NCI-H82 (cell line): ENCODE measurements around the gene TNP2.
A peak's percentile ranks its signal among the peaks of the same experiment; 100 is the strongest.

Source experiments
- DNase-seq: peaks from one replicate; lab custom pipeline; 2025; lab: John Stamatoyannopoulos, UW

Gene TNP2

GRCh38 chr16:11255737-11256660 lies 13.1 kb downstream of the TNP2 start, which contains the start of gene SOCS1:
TSS of gene SOCS1 (minus strand) at chr16:11256204. CDS start at chr16:11255478, 726 bp downstream.
- peak; percentile 86 for DNase-seq

DNA sequence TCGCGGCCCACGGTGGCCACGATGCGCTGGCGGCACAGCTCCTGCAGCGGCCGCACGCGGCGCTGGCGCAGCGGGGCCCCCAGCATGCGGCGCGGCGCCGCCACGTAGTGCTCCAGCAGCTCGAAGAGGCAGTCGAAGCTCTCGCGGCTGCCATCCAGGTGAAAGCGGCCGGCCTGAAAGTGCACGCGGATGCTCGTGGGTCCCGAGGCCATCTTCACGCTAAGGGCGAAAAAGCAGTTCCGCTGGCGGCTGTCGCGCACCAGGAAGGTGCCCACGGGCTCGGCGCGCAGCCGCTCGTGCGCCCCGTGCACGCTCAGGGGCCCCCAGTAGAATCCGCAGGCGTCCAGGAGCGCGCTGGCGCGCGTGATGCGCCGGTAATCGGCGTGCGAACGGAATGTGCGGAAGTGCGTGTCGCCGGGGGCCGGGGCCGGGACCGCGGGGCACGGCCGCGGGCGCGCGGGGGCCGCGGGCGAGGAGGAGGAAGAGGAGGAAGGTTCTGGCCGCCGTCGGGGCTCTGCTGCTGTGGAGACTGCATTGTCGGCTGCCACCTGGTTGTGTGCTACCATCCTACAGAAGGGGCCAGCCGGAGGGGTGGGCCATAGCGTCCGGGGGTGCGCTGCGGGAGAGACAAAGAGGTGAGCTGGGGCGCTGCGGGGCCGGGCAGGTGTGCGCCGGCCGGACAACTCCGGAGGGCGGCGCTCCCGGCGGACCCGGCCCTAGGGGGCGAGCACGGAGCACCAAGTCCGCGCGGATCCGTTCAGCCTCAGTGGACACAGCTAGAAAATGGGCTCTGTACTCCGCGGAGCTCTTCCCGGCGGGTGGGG lies 14.0 kb downstream of the TNP2 start:
- peak; percentile 60 for DNase-seq

DNA sequence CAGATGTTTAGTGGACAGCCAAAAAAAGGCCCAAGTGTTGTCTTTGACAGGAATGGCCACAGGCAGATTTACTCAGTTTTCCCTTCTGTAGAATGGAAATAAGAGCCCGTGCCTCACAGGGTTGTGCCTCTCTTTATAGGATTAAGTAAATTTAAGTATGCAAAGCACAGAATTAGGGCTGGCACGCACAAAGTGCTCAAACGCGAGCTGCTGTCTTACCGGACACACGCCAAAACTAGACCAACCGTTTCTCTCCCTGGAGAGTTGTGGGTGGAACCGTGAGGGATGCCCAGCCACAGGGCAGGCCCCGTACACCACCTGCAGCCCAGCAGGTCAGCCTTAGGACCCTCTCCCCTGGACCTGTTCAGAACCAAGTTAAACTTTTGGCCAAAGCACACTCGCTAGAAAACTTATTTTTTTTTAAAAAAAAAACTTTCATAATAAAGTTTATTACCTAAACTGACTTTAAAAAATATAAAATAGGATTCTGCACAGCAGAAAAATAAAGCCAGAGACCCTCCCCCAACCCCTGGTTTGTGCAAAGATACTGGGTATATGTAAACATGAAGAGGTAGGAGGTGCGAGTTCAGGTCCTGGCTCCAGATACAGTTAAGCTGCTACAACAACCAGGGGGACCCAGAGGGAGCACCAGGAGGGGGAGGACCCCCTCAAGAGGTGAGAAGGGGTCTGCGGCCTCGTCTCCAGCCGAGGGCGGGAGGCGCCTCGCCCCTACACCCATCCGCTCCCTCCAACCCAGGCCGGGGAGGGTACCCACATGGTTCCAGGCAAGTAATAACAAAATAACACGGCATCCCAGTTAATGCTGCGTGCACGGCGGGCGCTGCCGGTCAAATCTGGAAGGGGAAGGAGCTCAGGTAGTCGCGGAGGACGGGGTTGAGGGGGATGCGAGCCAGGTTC lies 14.9 kb downstream of the TNP2 start:
- DNase-seq = no peak

DNA sequence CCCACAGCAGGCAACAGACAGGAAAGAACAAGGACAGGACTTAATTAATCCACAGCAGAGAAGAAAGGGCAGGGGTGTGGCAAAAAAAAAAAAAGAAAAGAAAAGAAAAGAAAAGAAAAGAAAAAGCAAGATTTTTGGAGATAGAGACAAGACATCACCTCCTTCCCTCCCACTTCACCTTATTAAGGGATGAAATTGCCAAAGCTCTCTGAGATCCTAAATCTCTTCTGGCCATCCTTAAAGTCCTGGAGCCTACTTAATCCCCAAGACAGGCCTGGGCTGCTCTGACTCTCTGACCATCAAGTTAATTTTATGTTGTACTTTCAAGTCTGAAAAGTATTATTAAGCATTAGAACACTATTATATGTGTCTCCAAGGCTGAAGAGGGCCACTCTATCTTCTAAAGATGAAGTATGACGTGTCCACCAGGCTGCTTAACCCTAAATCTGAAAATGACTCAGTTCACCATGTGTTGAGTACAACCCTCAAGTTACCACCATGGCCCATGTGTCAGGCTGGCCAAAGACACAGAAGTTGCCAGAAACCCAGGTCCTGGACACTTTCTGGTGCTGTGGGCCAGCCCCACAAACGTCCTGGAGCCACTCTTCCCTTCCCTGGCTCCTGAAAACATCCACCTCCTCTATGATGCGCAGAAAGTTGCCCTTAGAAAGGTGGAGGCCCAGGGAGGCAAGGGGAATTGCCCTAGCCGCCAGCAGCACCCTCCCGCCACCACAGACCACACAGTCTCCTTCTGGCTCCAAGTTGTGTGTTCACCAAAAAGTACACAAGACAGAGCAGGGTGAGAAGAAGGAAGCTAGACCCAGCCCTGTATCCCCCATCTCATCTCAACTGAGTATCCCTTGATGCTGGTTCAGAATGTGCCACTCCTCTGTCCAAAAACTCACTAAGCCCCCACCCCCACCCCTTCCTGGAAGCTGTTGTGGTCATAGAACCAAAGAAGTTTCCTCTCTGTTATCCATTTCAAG lies 15.8 kb downstream of the TNP2 start:
- DNase-seq = no peak

- no peak for DNase-seq
These were observed 16.6 kb downstream of the TNP2 start for GRCh38 chr16:11252482-11252931.

DNA sequence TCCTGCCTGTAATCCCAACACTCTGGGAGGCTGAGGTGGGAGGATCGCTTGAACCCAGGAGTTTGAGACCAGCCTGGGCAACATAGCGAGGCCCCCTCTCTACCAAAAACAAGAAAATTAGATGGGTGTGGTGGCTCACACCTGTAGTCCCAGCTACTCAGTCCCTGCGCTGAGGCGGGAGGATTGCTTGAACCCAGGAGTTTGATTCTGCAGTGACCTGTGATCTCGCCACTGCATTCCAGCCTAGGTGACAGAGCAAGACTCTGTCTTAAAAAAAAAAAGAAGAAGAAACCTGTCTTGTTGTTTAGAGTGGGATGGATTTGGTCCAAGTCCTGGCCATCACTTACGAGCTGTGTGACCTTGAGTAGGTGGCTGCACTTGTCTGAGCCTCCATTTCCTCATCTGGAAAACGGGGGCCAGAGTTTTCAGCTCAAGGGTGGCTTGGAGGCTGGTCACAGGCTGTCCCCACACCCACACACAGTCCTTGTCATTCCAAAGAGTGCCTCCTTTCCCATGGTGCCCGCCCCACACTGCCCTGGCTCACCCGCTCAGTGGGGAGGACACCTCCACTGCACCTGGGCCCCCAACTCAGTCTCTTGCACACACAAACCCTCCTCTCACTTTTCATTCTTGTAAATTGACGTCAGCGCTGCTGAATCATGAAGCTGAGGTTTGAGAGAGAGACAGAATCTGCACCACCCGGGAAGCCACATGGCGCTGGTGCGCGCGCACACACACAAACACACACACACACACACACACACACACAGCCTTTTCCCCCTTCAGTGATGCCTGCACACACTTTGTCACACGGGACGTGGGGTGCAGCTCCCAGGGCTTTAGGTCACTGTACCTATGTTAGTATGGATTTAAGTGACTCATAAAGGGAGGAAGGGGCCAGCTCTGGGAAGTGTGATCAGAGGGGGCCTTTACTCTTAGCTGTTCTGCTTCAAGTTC lies 17.3 kb downstream of the TNP2 start:
- DNase-seq = no peak

DNA sequence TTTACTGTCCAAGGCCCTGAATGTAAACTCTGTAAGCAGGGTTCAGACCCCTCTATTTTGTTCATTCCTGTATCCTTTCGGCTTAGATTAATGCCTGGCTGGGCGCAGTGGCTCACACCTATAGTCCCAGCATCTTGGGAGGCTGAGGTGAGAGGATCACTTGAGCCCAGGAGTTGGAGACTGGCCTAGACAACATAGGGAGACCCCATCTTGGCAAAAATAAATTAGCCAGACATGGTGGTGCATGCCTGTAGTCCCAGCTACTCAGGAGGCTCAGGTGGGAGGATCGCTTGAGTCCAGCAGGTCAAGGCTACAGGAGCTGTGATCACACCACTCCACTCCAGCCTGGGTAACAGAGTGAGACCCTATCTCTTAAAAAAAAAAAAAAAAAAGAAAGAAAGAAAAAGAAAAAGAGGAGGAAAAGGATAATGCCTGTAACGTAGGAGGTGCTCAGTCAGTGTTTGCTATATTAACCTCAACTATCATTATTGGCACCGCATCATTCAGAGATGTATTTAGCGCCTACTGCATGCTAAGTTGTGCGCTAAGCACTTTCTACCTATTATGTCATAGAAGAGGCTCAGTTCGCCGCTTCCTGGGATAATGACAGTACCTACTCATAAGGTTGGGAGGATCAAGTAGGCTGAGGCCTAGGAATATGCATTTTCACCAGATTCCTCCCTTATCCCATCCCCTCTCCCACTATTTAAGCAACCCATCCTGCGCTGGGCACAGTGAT lies 18.2 kb downstream of the TNP2 start:
- no peak for DNase-seq

DNA sequence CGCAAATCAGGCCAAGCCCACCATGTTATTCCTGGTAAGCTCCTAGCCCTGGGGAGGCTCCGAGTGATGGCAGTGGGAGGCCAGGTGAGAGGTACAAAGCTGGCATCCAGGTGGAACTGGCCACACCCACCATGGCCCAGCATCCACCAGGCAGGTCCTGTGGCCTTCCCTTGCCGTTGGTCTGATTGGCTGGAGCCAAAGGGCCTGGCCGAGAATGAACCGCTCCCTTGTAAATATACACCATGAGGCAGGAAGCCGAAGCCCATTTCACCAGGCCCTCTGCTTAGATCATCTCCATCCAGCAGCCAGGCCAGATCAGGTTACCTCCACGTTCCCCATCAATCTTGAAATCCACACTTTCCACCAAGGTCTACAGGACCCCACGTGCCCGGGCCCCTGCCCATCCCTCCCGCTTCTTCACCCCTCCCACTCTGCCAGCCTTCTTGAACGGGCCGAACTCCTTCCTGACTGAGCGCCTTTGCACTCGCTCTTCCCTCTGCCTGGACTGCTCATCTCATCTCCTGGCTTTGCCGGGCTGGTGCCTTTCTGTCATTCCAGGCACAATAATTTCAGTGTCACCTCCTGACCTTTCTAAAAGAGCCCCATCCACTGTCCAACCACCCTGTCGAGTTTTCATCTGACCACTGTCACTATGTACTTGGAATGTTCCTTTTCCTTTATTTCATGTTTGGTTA lies 18.9 kb downstream of the TNP2 start:
- DNase-seq = no peak

DNA sequence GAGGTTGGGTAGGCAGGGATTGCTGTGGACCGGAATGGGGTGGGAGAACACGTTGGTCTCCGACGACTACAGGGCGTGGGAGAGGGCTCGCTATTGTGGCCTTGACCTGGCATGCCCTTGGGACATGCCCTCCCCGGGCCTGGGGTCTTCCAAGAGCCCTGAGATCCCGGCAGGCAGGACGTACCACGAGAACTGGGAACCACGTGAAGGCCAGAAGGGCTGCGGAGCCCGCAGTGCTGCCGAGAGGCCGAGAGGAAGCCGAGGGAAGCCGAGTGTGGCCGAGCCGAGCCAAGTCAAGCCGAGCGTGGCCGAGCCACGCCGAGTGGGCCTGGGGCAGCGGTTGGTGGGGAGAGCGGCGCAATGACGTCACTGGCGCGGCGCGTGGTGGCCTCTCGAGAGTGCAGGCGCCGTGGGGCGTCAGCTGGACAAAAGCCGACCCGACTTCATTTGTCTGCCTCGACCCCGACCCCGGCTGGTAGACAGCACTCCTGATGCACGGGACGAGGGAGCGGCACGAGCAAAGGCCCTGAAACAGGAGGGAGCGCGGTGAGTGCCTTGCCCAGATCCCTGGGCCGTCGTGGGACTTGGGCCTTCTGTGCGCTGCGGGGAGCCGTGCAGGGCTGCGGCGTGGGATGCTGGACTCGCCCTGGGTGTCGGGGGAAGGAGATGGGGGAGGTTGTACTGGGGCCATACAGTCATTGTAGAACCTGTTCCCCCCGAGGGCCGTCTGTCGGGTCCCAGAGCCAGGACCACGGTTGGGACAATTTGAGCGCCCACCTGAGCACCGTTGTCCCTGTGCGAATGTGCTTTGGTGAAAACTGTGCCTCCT lies 19.7 kb downstream of the TNP2 start:
- no peak for DNase-seq

DNA sequence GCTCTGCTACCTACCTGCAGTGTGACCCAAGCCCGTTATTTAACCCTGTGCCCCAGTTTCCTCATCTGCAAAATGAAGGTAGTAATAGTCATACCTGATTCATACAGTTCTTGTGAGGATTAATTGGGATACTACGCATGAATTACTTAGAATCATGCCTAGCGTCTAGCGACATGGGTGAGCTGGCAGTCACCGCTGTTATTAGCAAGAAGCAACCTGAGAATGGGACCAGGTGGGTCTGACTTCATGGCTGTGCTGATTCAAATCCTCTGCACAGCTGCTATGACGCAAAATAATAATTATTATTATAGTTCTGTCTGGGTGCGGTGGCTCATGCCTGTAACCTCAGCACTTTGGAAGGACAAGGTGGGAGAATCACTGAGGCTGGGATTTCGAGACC lies 21.0 kb downstream of the TNP2 start:
- DNase-seq = no peak

- no peak for DNase-seq
These were observed 23.1 kb downstream of the TNP2 start for GRCh38 chr16:11245988-11246387.

DNA sequence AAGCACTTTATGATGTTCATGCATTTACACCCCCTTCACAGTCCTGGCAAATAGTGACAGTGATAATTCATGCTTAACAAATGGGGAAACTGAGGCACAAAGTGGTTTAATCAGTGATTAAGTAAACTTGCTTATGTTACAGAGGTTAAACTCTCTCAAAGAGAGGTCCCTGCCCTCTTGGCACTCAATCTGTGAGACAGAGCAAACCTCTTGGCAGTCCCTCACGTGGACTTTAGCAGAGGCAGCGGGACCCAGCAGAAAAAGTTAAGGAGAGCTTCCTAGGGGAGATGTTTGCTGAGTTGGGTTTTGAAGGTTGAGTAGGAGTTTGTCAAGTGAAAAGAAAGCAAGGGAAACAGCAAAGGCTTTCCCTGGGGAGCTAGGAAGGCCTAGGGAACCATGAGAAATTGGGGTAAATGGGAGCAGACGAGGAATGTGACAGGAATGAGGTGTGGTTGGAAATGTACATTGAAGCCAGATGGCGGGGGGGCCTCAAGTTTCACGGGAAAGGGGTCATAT lies 23.8 kb downstream of the TNP2 start:
- no peak for DNase-seq

GRCh38 chr16:11242658-11243057 lies 26.5 kb downstream of the TNP2 start:
- peak; percentile 39 for DNase-seq

- no peak for DNase-seq
These were observed 27.5 kb downstream of the TNP2 start for GRCh38 chr16:11241480-11242204.

DNA sequence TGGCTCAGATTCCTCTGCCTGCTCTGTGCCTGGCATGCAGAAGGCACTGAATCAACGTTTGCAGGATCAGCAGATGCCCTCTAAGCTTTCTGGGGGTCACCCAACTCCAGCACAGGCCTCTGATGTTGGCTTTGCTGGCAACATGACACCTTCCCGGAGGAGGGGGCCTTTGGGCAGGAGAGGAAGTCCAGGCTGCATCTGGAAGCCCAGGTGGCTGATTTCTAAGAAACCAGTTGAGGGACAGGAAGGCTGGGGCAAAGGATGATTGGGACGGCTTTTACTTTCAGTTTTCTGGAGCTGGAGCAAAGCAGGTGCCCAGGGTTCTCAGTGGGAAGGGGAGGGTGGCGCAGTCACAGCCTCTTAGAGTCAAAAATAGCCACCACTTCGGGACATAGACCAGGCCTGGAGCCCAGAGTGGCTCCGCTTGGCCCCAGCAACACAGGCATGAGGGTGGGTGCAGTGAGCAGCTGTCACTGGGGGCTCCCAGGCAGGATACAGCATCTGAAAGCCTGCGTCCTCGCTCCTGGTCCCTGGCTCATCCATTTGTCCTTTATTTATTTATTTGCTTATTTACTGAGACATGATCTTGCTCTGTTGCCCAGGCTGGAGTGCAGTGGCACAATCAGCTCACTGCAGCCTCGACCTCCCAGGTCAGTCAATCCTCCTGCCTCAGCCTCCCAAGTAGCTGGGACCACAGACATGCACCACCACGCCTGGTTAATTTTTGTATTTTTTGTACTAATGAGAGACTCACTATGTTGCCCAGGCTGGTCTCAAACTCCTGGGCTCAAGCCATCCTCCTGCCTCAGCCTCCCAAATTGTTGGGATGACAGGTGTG lies 28.3 kb downstream of the TNP2 start:
- DNase-seq = no peak
